Astrocyte of the spinal cord (primary cell): ENCODE data around the gene ELFN2.

Source experiments
- DNase-seq: peaks from one replicate; pipeline ENCODE4 v3.0.0; 2011; ENCODE audit warnings: low read depth, low spot score
- H3K4me3 ChIP-seq: 2 replicates; pipeline ENCODE4 v1.5.1; 2011; ENCODE audit warnings: low read depth, mild to moderate bottlenecking, low read length, moderate library complexity
- CTCF ChIP-seq: IDR thresholded peaks from 2 replicates; pipeline ENCODE4 v1.5.1; 2012; ENCODE audit warnings: low read depth, mild to moderate bottlenecking, low read length, inconsistent platforms
- in situ Hi-C: cut with HindIII; loops from 2 replicates; pipeline ENCODE4 v1.10.0; 2017; ENCODE audit warnings: low sequenced_read_pairs

The ELFN2 gene

GRCh38 chr22:37356922-37357321, 70.4 kb downstream of the ELFN2 start:
- TF ChIP-seq CTCF = no peak
- no peak overlapping the region for H3K4me3 ChIP-seq
- no peak for DNase-seq
- in situ Hi-C loops = no loop called here

- no peak for TF ChIP-seq CTCF
- no peak for DNase-seq
- in situ Hi-C loops = no loop called here
- no peak overlapping the region for H3K4me3 ChIP-seq
Observed at GRCh38 chr22:37355174-37355573, 72.1 kb downstream of the ELFN2 start.

- in situ Hi-C loops = no loop called here
- TF ChIP-seq CTCF = no peak
- H3K4me3 ChIP-seq = no peak overlapping the region
- DNase-seq = no peak
Observed at GRCh38 chr22:37354670-37355069, 72.6 kb downstream of the ELFN2 start.

GRCh38 chr22:37354261-37354660, 73.0 kb downstream of the ELFN2 start:
- DNase-seq = no peak
- TF ChIP-seq CTCF = no peak

GRCh38 chr22:37353839-37354238, 73.4 kb downstream of the ELFN2 start:
- no peak for TF ChIP-seq CTCF
- in situ Hi-C loops = no loop called here
- peak; percentile 33 for DNase-seq

More at GRCh38 chr22:37354261-37354660, 73.0 kb downstream of the ELFN2 start:
- H3K4me3 ChIP-seq = no peak overlapping the region
- in situ Hi-C loops = no loop called here

GRCh38 chr22:37352481-37352880, 74.8 kb downstream of the ELFN2 start:
- in situ Hi-C loops = no loop called here
- DNase-seq = no peak
- no peak overlapping the region for H3K4me3 ChIP-seq
- TF ChIP-seq CTCF = no peak

More at GRCh38 chr22:37353839-37354238, 73.4 kb downstream of the ELFN2 start:
- no peak overlapping the region for H3K4me3 ChIP-seq

- no peak for DNase-seq
- H3K4me3 ChIP-seq = no peak overlapping the region
- in situ Hi-C loops = no loop called here
- TF ChIP-seq CTCF = no peak
Observed at GRCh38 chr22:37351232-37351631, 76.0 kb downstream of the ELFN2 start.
